Muscle layer of duodenum (tissue), 2 donors: ENCODE measurements around the gene FRMD5.
"Not testable (repeated sequence)": the region's sequence is repeated elsewhere in the genome, so short reads cannot be mapped to it uniquely, and the experiment has no call there.

ENCODE experiments used
- H3K27ac ChIP-seq: one replicate; pipeline ENCODE4 v1.7.0; 2013; ENCODE audit warnings: mild to moderate bottlenecking, low read length
- H3K27me3 ChIP-seq: one replicate; pipeline ENCODE4 v1.7.0; 2013; ENCODE audit warnings: low read depth, mild to moderate bottlenecking, control low read depth, low read length
- H3K36me3 ChIP-seq, 2 donors: one replicate each; pipeline ENCODE4 v1.7.0; 2013; ENCODE audit warnings: low read length in 2 of 2, control low read depth in 1 of 2, mild to moderate bottlenecking in 1 of 2; ENCODE audit not compliant: insufficient read depth in 2 of 2, control insufficient read depth in 1 of 2
- H3K4me1 ChIP-seq, 2 donors: one replicate each; pipeline ENCODE4 v1.7.0; 2013; ENCODE audit warnings: low read length in 2 of 2, mild to moderate bottlenecking in 2 of 2, control low read depth in 1 of 2, moderate library complexity in 1 of 2; ENCODE audit not compliant: insufficient read depth in 2 of 2, control insufficient read depth in 1 of 2
- H3K4me3 ChIP-seq, 2 donors: one replicate each; pipeline ENCODE4 v1.7.0; 2013; ENCODE audit warnings: low read length in 2 of 2, low read depth in 1 of 2, mild to moderate bottlenecking in 1 of 2
- H3K9me3 ChIP-seq, 2 donors: one replicate each; pipeline ENCODE4 v1.7.0; 2013; ENCODE audit warnings: low read length in 2 of 2, control low read depth in 1 of 2, mild to moderate bottlenecking in 1 of 2; ENCODE audit not compliant: control insufficient read depth in 1 of 2
- donor health status: healthy.

The FRMD5 gene

GRCh38 chr15:43872416-43873020 lies 322.6 kb downstream of the FRMD5 start:
- Histone ChIP-seq H3K27ac (no peak overlapping the region), H3K36me3 (no peaks in the 10 kb centered on the region), H3K4me1 (no peaks in the 10 kb centered on the region), H3K4me3 (no peak overlapping the region), H3K9me3 (no peaks in the 10 kb centered on the region), H3K27me3 (no peaks in the 10 kb centered on the region)

GRCh38 chr15:43871835-43872234 lies 323.2 kb downstream of the FRMD5 start:
- Histone ChIP-seq H3K9me3 (no peaks in the 10 kb centered on the region), H3K36me3 (no peaks in the 10 kb centered on the region), H3K27me3 (no peaks in the 10 kb centered on the region), H3K4me1 (no peaks in the 10 kb centered on the region), H3K27ac (no peak overlapping the region), H3K4me3 (no peak overlapping the region)

GRCh38 chr15:43868406-43868805 lies 326.7 kb downstream of the FRMD5 start:
- no peaks in the 10 kb centered on the region for H3K36me3 ChIP-seq
- no peaks in the 10 kb centered on the region for H3K27me3 ChIP-seq
- H3K27ac ChIP-seq, result no peak overlapping the region
- H3K4me1 ChIP-seq, result no peaks in the 10 kb centered on the region
- no peaks in the 10 kb centered on the region for H3K9me3 ChIP-seq
- H3K4me3 ChIP-seq, result no peak overlapping the region

- no peak overlapping the region for H3K4me3 ChIP-seq
- H3K9me3 ChIP-seq, result no peaks in the 10 kb centered on the region
- no peaks in the 10 kb centered on the region for H3K36me3 ChIP-seq
- H3K4me1 ChIP-seq, result no peaks in the 10 kb centered on the region
- no peaks in the 10 kb centered on the region for H3K27me3 ChIP-seq
- no peak overlapping the region for H3K27ac ChIP-seq
These were observed 328.0 kb downstream of the FRMD5 start for GRCh38 chr15:43867096-43867495.

- H3K27ac ChIP-seq, H3K4me1 ChIP-seq, H3K9me3 ChIP-seq, H3K36me3 ChIP-seq, H3K27me3 ChIP-seq, H3K4me3 ChIP-seq: not testable (repeated sequence)
These were observed 328.4 kb downstream of the FRMD5 start for GRCh38 chr15:43866636-43867035.

- Histone ChIP-seq H3K27ac (no peak overlapping the region), H3K4me3 (no peak overlapping the region), H3K36me3 (peaks cover 8 to 12% of the 10 kb centered on the region in 2 donors), H3K9me3 (no peaks in the 10 kb centered on the region), H3K4me1 (no peaks in the 10 kb centered on the region), H3K27me3 (no peaks in the 10 kb centered on the region)
These were observed 335.5 kb downstream of the FRMD5 start for GRCh38 chr15:43859546-43859945.

- Histone ChIP-seq H3K36me3 (peaks cover 8 to 23% of the 10 kb centered on the region in 2 donors), H3K27ac (no peak overlapping the region), H3K27me3 (no peaks in the 10 kb centered on the region), H3K9me3 (no peaks in the 10 kb centered on the region), H3K4me3 (no peak overlapping the region), H3K4me1 (no peaks in the 10 kb centered on the region)
These were observed 340.3 kb downstream of the FRMD5 start for GRCh38 chr15:43854801-43855200.

- H3K36me3 ChIP-seq, result peaks cover 0 to 15% of the 10 kb centered on the region in 2 donors
These were observed 342.5 kb downstream of the FRMD5 start for GRCh38 chr15:43852607-43853006.

GRCh38 chr15:43851251-43851650 lies 343.8 kb downstream of the FRMD5 start:
- H3K36me3 ChIP-seq, result peaks cover 0 to 16% of the 10 kb centered on the region in 2 donors
- H3K9me3 ChIP-seq, result no peaks in the 10 kb centered on the region
- no peaks in the 10 kb centered on the region for H3K27me3 ChIP-seq
- no peak overlapping the region for H3K4me3 ChIP-seq
- H3K27ac ChIP-seq, result no peak overlapping the region
- no peaks in the 10 kb centered on the region for H3K4me1 ChIP-seq

More at GRCh38 chr15:43852607-43853006, 342.5 kb downstream of the FRMD5 start:
- Histone ChIP-seq H3K4me1 (no peaks in the 10 kb centered on the region), H3K27ac (no peak overlapping the region), H3K4me3 (no peak overlapping the region), H3K27me3 (no peaks in the 10 kb centered on the region), H3K9me3 (no peaks in the 10 kb centered on the region)

GRCh38 chr15:43845421-43845820 lies 349.6 kb downstream of the FRMD5 start:
- Histone ChIP-seq H3K4me3 (no peak overlapping the region), H3K27me3 (no peaks in the 10 kb centered on the region), H3K27ac (no peak overlapping the region), H3K9me3 (no peaks in the 10 kb centered on the region), H3K36me3 (peaks cover 0 to 16% of the 10 kb centered on the region in 2 donors), H3K4me1 (no peaks in the 10 kb centered on the region)

- not testable (repeated sequence) for H3K9me3 ChIP-seq, H3K4me1 ChIP-seq, H3K4me3 ChIP-seq, H3K27me3 ChIP-seq, H3K27ac ChIP-seq
- H3K36me3 ChIP-seq, result peaks cover 0 to 15% of the 10 kb centered on the region in 2 donors
These were observed 362.6 kb downstream of the FRMD5 start for GRCh38 chr15:43832485-43832884.

GRCh38 chr15:43831519-43832052 lies 363.5 kb downstream of the FRMD5 start:
- not testable (repeated sequence) for H3K4me1 ChIP-seq, H3K27me3 ChIP-seq, H3K9me3 ChIP-seq, H3K4me3 ChIP-seq, H3K27ac ChIP-seq
- H3K36me3 ChIP-seq, result peaks cover 0 to 12% of the 10 kb centered on the region in 2 donors
